HG02642 (cell line): ENCODE measurements around the gene BRI3BP.

Experiments
- ATAC-seq: cut with Tn5 transposase; IDR thresholded peaks from one replicate; pipeline ENCODE4 v1.9.1; 2021; ENCODE audit warnings: mild to moderate bottlenecking; ENCODE audit not compliant: unreplicated experiment, poor library complexity

BRI3BP gene, protein sequence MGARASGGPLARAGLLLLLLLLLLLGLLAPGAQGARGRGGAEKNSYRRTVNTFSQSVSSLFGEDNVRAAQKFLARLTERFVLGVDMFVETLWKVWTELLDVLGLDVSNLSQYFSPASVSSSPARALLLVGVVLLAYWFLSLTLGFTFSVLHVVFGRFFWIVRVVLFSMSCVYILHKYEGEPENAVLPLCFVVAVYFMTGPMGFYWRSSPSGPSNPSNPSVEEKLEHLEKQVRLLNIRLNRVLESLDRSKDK

DNA sequence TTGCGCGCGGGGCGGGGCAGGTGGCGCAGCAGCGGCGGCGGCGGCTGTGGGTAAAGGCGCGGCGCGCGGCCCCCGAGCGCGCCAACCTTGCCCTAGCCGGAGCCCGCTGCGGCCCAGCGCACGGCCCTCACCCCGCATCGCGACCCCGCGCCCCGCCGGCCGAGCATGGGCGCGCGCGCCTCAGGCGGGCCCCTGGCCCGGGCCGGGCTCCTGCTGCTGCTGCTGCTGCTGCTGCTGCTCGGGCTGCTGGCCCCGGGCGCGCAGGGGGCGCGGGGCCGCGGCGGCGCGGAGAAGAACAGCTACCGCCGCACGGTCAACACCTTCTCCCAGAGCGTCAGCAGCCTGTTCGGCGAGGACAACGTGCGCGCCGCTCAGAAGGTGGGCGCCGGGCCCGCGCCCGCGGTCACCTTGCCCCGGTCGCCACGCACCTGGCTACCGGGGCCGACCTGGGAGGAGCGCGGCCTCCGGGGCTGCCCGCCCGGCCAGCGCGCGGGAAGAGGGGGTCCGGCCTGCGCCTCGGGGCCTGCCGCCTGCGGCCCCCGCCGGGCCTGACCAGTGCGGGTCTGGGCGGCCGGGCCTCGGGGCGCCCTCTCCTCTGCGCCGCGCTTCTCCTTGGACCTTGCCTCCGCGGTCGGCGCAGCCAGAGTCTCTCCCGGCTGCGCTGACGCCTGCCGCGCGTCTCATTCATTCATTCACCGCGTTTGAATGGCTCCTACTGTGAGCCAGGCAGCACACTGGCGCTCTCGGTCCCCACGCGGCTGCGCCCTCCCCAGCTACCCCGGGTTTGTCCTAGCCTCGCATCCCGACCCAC, at the start of gene BRI3BP:
TSS of gene BRI3BP (plus strand) at position 20 of the 811 bp plus-strand sequence. CDS start at position 166, 146 bp downstream.
- peak; percentile 54 for ATAC-seq

DNA sequence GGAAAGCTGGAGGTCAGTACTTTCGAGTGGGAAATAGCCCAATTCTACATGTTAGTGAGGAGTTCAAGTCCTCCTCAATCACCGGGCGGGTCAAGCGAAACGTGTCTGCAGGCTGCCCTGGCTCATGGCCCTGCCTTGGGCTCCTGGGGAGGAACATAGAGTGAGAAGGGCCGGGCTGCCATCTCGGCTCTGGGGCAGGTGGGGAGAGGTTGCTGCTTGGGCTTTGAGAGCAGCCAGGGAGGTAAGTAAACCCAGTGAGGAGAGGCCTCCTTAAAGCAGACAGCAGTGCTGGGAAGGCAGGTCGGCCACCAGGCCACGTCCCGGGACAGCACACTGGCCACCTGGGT, 47.0 kb upstream of the BRI3BP start:
- no peak for ATAC-seq

DNA sequence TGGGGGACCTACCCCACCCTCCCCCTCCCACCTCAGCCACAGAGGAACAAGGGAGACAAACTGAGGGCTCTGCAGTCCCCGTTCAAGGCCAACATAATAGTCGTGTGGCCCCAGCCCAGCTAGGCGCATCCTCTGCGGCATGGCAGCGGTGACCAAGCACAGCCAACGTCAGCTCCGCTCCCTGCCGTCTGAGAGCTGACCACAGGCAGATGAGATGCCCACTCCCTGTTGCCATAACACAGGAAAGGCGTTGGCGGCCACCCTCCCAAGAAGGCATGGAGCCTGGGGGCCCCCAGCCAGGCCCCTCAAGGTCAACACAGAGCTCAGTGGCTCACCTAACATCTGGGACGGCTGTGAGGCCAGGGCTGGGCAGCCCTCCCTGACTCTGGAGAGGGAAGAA, 46.4 kb upstream of the BRI3BP start:
- ATAC-seq, result no peak

DNA sequence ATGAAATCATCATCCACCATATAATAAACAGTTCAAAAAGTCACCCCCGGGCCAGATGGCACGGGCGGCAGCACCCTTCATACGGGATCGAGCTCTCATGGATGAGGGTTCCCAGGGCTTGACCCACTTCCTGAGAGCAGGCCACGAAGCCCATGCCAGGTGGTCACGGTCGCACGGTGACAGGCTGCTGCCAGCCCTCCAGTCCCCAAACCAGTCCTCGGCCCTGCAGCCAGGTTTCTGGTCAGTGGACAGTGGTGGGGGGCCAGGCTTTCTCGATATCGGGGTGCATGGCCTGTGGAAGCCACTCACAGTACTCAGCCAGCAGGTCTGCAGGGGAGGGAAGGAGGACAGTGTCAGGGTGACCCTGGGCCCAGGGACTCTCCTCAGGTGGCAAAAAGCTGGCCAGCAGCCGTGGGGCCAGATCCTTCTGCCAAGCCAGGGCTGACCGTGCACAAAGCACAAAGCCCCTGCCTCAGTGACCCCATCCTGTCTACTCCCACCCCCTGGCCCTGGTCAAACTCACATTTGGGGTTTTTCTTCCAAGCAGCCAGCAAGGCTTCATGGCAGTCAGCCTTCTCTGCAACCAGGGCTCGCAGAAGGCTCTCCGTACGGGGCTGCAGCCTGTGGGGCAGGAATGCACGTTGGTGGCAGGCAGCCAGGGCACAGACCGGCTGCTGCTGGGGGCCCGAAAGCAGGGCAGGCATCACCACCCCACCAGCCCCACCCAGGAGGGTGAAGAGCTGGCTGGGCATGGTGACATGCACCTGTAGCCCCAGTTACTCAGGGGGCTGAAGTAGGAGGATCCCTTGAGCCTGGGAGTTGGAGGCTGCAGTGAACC, 45.7 kb upstream of the BRI3BP start:
- ATAC-seq, result no peak

DNA sequence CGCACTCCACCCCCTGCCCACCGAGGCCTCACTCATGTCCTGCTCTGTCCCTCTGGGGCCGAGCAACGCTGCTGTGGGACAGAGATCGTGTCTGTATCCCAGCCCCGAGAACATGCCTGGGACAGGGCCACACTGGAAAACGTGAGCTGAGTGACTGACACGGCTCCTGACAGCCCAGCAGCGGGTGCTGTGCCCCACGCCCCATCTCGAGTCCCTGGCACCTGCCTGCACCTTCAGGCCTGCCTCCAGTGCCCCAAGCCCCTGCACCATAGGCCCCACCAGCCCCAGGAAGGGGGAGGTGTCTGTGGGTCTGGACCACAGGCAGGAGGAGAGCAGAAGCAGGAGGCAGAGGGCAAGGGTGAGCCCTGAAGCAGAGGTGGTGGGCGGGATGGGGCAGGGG, 44.4 kb upstream of the BRI3BP start:
- ATAC-seq, result no peak

DNA sequence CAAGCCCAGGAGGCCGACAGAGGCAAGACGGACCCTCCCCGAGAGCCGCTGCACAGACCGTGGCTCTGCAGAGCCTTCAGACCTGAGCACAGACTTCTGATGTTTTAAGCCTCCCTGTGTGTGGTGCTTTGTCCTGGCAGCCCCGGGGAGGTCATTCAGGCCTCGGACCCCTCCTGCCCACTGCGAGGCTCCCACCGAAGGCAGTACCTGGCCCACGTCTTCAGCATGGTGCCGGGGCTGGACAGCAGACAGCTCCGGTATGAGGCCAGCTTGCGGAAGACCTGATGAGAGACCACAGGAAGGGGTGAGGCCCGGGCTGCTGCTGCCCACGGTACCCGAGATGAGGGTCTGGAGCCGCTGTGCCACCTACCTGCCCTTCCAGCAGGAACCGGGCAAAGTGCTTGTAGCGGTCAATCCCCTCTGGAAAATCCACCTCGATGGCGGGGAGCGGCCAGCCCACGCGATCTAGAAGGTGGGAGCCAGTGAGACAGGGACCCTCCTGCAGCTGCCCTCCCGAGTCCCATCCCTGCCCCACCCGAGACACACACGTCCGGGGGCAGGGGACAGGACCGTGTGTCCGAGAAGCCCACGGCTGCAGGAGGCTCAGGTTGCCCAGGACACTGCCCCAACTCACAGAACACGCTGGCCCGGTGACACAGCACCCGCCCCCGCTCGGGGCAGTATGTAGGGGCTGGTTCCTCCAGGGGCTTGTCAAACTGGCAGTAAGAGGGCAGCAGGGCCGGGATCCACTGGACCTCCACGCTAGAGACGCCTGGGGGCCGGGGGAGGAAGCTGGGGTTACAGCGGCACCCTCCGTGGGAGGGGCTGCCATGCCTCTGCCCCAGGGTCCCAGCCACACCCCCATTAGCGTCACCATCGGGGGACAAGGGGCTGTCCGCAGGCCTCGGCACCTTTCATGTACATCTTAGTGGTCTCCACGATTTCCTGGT, 43.4 kb upstream of the BRI3BP start:
- no peak for ATAC-seq

DNA sequence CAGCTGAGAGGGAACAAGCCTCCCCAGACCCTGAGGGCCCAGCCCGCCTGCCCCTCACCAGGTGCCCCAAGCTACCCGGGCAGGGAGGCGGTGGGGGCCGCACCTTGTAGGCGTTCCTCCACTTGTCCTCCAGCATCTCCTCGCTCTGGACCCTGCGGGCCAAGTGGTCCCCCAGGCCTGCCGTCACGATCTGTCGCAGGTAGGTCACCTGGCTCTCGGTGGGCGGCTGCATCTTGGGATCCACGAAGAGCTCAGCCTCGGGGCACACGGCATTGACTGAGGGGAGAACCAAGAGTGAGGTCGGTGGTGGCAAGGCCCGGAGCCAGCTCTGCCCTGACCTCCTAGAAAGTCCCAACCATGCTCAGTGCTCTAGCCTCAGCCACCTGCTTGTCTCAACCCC, 41.1 kb upstream of the BRI3BP start:
- ATAC-seq, result no peak

DNA sequence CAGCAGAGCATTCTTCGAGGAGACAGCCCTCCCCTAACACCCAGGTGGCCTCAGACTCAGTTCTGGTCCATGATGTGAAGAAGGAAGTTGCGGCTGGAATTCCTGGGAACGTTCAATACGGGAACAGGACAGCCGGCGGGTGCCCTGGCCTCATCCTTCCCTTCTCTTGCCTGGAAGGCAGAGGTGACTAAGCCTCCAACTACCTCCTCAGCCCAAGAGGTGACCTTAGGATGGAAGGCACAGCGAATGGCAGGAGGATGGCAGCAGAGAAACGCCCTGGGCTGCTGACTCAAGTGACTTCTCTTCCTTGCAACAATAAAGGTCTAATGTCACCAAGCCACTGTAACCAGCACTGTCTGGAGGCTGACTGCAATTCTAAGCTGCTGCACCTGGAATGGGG, 40.6 kb upstream of the BRI3BP start:
- no peak for ATAC-seq

DNA sequence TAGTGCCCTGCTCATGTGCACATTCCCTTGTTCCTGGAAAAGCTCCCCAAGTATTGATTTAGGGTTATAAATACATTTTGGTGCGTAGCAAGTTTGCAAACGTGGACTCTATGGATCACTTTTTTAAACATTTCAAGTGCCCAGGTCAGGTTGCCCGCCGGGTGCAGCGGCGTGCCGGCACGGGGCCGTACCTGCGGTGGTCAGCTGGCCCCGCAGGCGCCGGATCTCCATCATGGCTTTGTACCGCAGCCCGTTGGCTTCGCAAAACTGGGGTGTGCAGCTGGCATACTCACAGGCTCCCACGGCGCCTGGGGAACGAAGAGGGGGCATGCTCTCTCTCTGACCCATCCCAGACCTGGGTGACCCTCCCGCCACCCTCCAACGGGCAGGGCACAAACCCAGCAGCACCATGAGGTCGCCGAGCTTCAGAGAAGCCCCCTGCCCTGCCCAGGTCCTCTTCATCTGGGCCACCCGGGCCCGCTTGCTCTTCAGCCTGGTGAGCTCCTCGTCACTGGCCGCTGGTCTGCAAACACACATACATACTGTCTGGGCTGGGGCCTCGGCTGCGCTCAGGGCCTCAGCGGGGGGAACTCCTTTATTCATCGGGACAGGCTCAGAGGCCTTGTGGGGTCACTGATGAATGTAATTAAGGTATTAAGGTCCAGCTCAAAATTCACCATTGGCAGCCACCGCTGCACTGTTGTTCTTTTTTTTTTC, 39.6 kb upstream of the BRI3BP start:
- ATAC-seq, result no peak

DNA sequence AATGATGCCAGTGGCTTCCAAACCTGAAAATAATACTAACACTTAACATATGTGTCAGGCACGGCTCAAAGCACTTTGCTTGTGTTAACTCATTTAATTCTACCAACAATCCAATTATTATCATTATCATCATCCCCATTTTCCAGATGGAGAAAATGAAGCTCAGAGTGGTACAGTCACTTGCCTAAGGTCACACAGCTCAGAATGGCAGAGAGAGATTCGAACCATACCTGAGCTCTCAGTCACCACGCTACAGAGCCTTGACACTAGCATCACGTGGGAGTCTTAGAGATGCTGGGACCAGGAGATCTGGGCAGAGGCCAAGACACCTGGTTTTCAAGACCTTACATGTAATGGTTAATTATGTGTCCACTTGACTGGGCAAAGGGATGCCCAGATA, 38.7 kb upstream of the BRI3BP start:
- ATAC-seq, result no peak

DNA sequence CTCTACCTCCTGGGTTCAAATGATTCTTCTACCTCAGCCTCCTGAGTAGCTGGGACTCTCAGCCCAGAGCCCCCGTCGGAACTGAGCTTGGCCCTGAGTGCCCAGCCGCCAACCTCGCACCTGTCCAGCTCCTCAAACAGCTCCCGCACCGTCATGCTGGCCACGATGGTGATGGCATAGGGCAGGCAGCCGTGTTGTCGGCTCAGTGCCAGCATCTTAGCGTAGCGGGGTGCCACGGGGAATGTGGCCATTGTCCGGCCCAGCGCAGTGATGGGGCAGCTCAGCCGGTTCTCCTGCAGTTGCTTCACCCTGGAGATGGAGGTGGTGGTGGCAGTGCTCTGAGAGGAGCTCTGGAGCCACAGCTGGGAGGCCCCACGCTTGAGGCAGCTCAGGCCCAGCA, 36.9 kb upstream of the BRI3BP start:
- no peak for ATAC-seq

DNA sequence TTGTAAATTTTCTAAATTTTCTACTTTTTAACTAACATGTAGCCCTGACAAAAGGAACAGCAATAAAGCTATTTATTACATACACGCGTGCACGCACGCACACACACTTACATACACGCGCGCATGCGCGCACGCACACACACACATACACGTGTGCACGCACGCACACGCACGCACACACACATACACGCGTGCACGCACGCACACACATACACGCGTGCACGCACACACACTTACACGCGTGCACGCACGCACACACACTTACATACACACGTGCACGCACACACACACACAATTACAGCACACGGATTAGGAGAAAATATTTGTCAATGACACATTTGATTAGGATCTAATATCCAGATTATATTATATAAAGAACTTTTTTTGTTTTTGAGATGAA, 32.4 kb upstream of the BRI3BP start:
- ATAC-seq, result no peak

DNA sequence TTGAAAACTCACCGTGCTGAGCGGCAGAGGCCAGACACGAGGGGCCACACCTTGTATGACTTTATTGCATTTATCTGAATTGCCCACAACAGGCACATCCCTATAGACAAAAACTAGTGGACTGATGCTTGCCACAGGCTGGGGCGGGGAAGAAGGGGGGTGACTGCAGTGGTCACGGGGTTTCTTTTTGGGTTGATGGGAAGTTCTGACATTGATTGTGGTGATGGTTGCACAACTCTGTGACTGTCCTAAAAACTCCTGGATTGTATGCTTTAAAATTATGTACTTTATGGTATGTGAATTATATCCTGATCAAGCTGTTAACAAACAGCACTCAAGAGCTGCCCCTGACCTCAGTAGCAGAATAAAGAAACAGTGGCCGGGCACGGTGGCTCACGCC, 30.2 kb upstream of the BRI3BP start:
- no peak for ATAC-seq

DNA sequence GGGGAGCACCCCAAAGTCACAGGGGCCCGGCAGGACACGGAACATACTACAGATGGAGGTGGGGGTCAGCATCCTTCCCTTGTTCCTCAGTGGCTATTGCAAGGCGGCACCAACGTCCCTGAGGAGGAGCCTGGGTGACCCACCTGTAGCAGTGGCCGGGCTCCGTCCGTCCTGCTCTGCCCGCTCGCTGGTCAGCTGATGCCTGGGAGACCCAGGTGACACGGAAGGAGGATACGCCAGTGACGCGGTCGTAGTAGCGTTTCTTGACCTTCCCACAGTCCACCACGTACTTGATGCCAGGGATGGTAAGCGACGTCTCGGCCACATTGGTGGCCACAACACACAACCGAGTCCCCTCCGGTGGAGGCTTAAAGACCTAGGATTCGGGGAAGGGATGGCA, 29.2 kb upstream of the BRI3BP start:
- ATAC-seq, result no peak

DNA sequence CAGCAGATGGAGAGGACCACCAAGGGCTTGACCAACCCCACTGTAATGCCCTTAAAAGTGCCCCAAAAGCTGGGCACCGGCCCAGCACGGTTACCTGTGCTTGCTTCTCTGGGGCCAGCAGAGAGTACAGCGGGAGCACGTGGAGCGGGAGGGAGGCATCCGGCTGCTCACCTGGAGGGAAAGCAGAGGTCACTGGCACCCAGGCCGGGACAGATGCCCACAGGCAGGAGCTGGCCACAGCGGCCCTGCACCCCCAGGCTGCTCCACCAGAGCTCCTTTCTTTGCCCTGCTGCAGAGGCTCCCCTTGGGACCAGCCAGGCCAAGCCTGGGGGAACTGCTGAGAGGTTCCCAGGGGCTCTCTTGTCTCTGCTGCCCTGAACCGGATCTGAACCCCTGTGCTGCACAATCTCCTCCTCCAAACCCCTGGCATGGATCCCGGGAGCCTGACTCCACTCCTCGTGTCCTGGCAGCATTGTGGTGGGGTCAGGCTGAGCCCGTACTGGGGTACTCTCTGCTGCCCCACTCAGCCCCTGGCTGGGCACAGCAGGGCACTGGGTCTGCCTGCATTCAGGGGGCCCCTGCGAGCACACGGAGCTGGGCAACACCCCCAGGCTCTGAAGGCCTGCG, 28.5 kb upstream of the BRI3BP start:
- no peak for ATAC-seq

DNA sequence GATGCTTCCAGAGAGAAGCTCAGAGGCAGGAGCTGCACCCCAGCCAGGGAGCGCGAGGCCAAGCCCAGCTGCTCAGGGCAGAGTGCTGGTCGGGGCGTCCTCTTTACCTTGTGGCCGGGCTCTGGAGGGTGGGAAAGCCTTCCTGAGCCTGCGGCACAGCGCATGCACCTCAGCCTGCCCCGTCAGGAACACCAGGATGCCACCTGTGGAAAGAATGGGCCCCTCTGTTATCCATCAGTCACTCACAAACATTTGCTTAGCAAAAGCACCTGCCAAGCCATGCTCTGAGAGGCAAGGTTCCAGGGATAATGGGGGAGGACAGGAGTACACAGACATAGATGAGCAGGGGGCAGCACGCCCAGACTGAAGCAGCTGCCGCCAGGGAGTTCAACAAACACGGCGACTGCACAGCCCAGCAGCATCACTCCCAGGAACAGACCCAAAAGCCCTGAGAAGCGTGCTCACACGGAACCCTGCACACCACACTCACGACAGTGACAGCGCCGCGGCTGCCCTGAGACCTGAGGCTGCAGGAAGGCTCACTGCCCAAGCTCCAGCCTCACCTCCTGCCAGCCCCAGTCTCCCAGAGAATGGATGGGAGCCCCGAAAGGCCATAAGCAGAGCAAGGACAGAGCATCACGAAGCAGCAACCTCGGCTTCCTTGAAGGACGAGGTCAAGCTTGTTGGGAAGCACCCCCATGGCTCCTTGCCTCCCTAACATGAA, 26.3 kb upstream of the BRI3BP start:
- no peak for ATAC-seq

DNA sequence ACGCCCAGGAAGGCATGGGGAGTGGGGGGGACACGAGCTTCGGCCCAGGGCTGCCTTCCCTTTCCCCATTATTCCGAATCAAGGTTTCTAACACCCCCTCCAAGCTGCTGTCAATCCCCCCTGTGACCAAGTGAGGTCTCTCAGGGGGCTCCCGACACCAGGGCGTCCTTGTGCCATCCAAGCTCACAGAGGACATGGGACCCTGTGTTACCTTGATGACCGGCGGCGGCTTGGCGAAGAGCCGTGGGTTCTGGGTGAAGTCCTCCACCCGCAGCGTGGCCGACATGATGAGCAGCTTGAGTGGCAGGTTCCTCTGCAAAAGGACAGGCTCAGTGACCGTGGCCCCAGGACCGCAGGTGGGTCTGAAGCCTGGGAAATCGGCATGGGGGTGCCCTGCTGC, 24.8 kb upstream of the BRI3BP start:
- ATAC-seq, result no peak

DNA sequence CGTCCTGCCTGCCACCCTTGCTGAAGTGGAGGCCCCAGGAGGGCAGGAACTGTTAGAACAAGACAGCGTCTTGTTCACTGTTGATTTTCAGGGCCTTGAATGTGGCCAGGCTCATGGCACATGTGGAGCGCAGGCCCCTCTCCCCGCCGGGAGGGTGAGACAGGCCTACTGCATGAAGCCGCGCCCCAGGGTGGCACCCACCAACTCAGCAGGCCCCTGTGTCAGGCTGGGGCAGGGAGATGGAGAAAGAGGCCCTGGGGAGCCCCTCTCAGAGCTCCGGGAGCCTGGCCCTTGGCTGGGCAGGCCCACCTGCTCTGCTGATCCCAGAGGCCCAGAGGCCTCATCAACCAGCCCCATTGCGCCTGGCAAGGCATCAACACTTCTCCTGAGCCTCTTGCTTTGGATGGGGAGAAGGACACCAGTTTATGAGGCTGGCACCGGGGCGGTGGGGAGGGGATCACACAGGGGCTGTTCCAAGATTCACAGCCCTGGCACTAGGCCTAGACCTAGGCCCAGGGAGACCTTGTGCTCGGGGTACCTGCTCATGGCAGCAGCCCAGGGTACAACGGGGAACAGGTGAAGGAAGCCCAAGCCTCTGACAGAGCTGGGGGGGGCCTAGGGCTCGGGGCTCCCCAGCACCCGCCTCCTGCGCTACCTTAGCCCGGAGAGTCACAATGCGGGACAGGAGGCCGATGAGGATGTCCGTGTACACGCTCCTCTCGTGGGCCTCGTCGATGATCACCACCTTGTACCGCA, 22.6 kb upstream of the BRI3BP start:
- ATAC-seq, result no peak
